HUES48 (cell line): ENCODE data around the gene MAP3K13.

Experiments
- H3K27ac ChIP-seq: one replicate; pipeline ENCODE4 v1.7.0; 2013; ENCODE audit warnings: low read depth, low read length, inconsistent platforms
- H3K27me3 ChIP-seq: 2 replicates; pipeline ENCODE4 v1.6.1; 2013; ENCODE audit warnings: mild to moderate bottlenecking, low read length; ENCODE audit not compliant: control insufficient read depth, insufficient read depth
- H3K36me3 ChIP-seq: 2 replicates; pipeline ENCODE4 v1.6.1; 2013; ENCODE audit warnings: low read length; ENCODE audit not compliant: control insufficient read depth, insufficient read depth
- H3K4me1 ChIP-seq: 2 replicates; pipeline ENCODE4 v1.6.1; 2013; ENCODE audit warnings: mild to moderate bottlenecking, low read length; ENCODE audit not compliant: control insufficient read depth, insufficient read depth
- H3K4me3 ChIP-seq: 2 replicates; pipeline ENCODE4 v1.5.1; 2013; ENCODE audit warnings: mild to moderate bottlenecking, low read depth, low read length
- H3K9ac ChIP-seq: 2 replicates; pipeline ENCODE4 v1.6.1; 2013; ENCODE audit warnings: mild to moderate bottlenecking, low read depth, low read length, moderate library complexity
- H3K9me3 ChIP-seq: 2 replicates; pipeline ENCODE4 v1.6.1; 2013; ENCODE audit warnings: low read length; ENCODE audit not compliant: control insufficient read depth, insufficient read depth

MAP3K13 gene

DNA sequence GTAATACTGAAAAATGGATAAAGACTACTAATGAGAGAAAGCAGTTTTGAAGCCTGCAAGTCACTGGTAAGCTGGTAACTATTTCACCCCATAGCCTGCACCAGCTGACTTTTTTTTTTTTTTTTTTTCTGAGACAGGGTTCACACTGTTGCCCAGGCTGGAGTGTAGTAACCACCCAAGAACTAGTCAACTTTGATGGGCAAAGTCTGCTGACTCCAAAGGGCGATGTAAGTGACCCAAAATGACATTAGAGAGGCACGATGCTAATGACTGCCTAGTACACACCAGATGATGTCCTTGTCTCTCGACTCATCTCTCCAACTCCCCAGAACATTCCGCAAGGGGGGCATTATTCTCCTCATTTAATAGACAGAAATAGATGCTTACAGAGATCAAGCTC, 148.8 kb downstream of the MAP3K13 start:
- H3K4me1 ChIP-seq: no peaks in the 10 kb centered on the region
- no peaks in the 10 kb centered on the region for H3K36me3 ChIP-seq
- no peaks in the 10 kb centered on the region for H3K27me3 ChIP-seq
- no peak overlapping the region for H3K4me3 ChIP-seq
- H3K9me3 ChIP-seq: no peaks in the 10 kb centered on the region
- no peak overlapping the region for H3K27ac ChIP-seq
- H3K9ac ChIP-seq: no peak overlapping the region

DNA sequence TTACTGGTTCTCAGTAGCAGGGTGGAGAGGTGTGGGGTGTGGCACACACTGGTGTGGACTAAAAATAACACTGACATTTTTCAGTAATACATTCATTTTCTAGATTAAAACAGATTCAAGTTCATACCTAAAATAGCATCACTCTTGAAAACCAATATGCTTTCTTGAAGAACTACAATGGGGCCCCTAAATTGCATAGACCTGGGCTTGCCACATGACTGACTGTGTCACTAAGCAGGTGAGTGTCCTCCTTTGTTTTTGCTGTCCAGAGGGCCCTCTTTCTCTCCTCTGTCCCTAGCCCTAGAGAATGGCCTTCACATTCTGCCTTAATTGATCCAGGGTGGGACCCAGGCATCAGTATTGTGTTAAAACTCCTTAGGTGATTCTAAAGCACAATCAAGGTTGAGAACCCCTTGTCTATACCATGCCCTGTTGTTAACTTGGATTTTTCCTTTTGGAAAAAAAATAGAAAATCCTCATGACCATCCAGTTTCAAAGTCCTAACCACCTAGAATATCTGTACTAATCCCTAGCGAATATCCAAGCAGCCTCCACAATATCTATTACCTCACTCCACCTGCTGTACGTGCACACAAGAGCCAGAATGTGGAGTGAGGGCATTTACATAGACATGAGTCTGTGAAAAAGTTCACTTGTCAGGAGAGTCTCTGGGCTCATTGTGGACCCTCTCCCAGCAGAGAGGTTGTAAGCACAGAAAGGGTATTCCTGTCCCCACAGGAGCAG, 154.6 kb downstream of the MAP3K13 start:
- H3K4me1 ChIP-seq: no peaks in the 10 kb centered on the region
- no peak overlapping the region for H3K9ac ChIP-seq
- no peaks in the 10 kb centered on the region for H3K36me3 ChIP-seq
- no peaks in the 10 kb centered on the region for H3K9me3 ChIP-seq
- H3K27ac ChIP-seq: no peak overlapping the region
- no peaks in the 10 kb centered on the region for H3K27me3 ChIP-seq
- H3K4me3 ChIP-seq: no peak overlapping the region

DNA sequence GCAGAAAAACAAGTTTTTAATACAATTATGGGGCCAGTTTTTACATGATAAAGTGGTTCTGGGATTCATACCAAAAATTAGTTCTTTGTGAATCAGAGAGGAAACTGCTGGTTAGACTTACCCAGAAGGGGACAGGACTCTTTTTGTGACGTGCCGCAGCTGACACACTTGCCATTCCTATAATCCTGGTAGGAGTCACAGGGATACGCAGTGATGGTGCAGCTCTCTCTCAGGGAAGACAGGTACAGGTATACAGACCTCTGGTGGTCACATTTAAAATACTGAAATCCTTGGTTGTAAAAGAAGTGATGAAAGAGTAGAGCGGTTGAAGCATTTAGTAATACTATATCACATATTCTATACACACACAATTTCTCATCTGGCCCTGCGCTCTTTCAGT, 156.1 kb downstream of the MAP3K13 start:
- Histone ChIP-seq H3K27ac (no peak overlapping the region), H3K27me3 (no peaks in the 10 kb centered on the region), H3K4me1 (no peaks in the 10 kb centered on the region), H3K9ac (no peak overlapping the region), H3K9me3 (no peaks in the 10 kb centered on the region), H3K36me3 (no peaks in the 10 kb centered on the region), H3K4me3 (no peak overlapping the region)

DNA sequence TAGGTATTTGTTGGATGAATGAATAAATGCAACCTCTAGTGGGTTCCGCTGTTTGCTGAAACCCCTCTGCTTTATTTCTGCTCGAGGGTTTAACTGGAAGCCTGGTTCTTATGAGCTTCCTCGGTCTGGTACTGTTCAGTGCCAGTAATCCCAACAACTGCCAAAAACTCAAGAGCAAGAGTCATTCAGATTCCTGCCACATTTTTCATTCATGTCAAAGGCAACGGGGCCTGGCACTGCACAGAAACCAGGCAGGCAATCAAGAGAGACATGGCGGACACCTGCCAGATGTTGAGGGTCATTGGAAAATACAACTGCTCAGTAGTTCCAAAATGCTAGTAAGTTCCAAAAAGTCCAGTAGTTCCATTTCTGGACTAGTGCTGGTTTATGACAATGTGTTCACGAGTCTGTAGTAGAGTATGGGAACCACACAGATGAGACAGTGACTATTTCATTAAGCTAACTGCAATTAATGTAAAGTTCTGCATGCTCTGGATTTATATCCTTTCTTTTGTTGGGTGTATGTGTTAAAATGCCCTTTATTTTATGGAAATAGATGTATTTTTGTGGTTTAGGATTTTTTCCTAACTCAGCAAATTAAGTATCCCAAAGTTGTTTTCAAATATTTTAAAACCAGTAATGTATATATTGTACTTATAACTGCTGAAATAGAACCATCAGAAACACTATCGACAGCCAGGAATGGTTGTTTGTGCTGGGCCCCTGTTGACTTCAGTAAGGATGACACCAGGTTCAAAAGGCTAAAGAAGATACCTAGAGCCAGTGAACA, 158.6 kb downstream of the MAP3K13 start:
- H3K9me3 ChIP-seq: no peaks in the 10 kb centered on the region
- H3K27me3 ChIP-seq: no peaks in the 10 kb centered on the region
- no peaks in the 10 kb centered on the region for H3K4me1 ChIP-seq
- H3K4me3 ChIP-seq: no peak overlapping the region
- no peak overlapping the region for H3K9ac ChIP-seq
- H3K36me3 ChIP-seq: no peaks in the 10 kb centered on the region
- H3K27ac ChIP-seq: no peak overlapping the region

DNA sequence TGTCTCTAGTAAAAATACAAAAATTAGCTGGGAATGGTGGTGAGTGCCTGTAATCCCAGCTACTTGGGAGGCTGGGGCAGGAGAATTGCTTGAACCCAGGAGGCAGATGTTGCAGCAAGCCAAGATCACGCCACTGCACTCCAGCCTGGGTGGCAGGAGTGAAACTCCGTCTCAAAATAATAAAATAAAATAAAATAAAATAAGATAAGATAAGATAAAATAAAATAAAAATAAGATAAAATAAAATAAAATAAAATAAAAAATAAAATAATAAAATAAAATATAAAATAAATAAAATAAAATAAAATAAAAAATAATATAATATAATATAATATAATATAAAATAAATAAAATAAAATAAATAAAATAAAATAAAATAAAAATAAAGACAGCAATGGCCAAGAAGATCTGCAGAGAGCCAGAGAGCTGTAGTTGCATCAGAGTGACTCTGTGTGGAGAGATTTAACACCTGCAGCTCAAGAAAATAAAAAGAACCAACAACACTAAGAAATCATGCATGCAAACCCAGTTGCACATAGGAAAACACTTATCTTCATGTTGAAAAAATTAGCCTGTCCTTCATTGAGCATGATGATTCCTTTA, 163.5 kb downstream of the MAP3K13 start:
- H3K4me3 ChIP-seq: no peak overlapping the region
- no peak overlapping the region for H3K27ac ChIP-seq
- H3K4me1 ChIP-seq: no peaks in the 10 kb centered on the region
- no peak overlapping the region for H3K9ac ChIP-seq
- no peaks in the 10 kb centered on the region for H3K36me3 ChIP-seq
- H3K9me3 ChIP-seq: no peaks in the 10 kb centered on the region
- H3K27me3 ChIP-seq: no peaks in the 10 kb centered on the region

DNA sequence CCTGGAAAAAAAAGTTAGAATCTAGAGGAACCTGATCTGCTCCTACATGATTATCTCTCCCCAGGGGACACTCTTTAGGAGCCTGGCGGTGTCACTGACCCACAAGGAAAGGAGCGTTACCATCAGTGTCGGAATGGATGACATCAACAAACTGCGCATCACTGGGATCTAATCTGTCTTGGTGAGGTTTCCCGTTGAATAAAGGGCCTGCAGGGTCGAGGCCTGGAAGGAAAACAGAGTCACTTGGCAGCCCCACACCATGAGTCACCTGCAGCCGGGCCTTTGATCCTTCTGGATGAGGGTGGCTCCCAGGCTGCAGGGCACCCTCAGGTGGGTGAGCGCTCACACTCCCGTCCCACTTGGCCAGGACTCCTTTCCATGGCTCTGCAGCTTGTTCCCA, 164.4 kb downstream of the MAP3K13 start:
- no peak overlapping the region for H3K4me3 ChIP-seq
- H3K9ac ChIP-seq: no peak overlapping the region
- H3K27me3 ChIP-seq: no peaks in the 10 kb centered on the region
- H3K36me3 ChIP-seq: no peaks in the 10 kb centered on the region
- H3K4me1 ChIP-seq: no peaks in the 10 kb centered on the region
- no peak overlapping the region for H3K27ac ChIP-seq
- H3K9me3 ChIP-seq: no peaks in the 10 kb centered on the region

DNA sequence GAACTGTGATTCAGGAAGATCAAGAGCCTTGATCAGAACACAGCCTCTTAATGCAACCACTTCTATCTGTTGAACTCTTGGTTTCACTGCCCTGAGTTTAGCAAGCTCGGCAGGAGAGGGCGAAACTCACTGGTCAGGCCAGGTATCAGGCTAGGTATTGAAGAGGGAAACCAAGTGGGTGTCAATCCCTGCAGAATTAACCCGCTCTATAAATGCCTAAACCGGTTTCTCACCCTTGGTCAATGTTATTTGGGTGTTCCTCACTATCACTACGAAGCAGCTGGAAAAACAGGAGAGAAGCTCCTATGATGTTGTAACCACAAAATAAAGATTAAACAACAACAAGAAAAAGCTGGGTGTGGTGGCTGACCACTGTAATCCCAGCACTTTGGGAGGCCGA, 165.6 kb downstream of the MAP3K13 start:
- Histone ChIP-seq H3K27ac (no peak overlapping the region), H3K36me3 (no peaks in the 10 kb centered on the region)

DNA sequence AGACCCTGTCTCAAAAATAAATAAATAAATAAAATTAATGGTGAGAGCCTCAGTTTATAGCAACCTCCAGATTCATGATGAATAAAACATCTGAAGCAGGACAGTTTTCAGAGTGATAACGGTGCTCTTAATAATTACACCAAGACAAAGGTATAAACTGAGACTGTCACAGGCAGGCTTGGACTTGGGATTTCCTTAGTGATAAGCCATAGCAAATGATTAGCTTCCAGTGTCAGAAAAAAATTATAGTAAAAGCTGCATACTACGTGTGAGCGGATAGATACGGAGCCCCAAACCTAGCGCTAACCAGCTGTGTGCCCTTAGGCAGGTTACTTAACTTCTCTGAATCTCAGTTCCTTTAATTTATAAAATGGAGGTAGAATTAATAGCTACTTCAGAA, 167.9 kb downstream of the MAP3K13 start:
- no peaks in the 10 kb centered on the region for H3K36me3 ChIP-seq
- no peaks in the 10 kb centered on the region for H3K4me1 ChIP-seq
- no peak overlapping the region for H3K9ac ChIP-seq
- no peak overlapping the region for H3K27ac ChIP-seq
- H3K27me3 ChIP-seq: no peaks in the 10 kb centered on the region
- no peak overlapping the region for H3K4me3 ChIP-seq
- no peaks in the 10 kb centered on the region for H3K9me3 ChIP-seq

More for the DNA sequence above, 165.6 kb downstream of the MAP3K13 start:
- Histone ChIP-seq H3K9ac (no peak overlapping the region), H3K27me3 (no peaks in the 10 kb centered on the region), H3K4me3 (no peak overlapping the region), H3K9me3 (no peaks in the 10 kb centered on the region), H3K4me1 (no peaks in the 10 kb centered on the region)

DNA sequence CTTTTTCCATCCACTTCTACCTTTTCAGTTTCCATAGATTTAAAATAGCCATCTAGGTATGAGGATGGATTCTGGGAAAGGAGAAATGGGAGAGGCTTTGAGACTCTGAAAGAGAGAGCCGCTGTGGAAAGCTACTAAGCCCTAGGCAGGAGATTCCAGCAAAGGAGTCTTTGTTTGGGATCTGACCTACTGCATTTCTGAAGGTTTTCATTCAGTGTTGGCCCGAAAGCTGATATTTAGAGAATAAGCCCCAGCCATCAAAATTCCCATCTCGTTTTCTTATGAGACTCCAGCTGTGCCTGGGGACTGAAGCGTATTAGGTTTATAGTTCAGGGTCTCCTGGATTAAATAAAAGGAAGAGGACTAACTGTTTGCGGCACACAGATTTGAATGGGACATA, 170.0 kb downstream of the MAP3K13 start:
- Histone ChIP-seq H3K9ac (no peak overlapping the region), H3K27me3 (no peaks in the 10 kb centered on the region), H3K36me3 (no peaks in the 10 kb centered on the region), H3K4me1 (no peaks in the 10 kb centered on the region), H3K27ac (no peak overlapping the region), H3K4me3 (no peak overlapping the region), H3K9me3 (no peaks in the 10 kb centered on the region)

DNA sequence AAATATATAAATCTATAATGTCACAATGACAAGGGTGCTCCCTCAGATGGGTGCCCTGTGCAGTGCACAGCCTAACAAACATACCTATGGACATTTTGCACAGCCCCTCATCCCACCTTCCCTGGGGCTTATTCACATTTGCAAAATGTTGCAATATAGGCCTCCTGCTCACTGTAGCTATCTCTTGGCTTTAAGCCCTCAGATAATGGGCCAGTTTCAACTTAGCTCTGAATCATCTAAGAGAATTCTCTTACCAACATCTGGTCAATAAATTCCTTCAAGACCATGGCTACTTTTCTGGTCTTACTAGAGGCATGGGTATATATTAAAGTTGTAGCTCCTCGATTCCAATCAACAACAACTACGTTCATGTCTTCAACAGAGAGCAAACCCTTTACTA, 171.6 kb downstream of the MAP3K13 start:
- Histone ChIP-seq H3K9ac (no peak overlapping the region), H3K27ac (no peak overlapping the region), H3K9me3 (no peaks in the 10 kb centered on the region), H3K4me3 (no peak overlapping the region), H3K36me3 (no peaks in the 10 kb centered on the region), H3K27me3 (no peaks in the 10 kb centered on the region), H3K4me1 (no peaks in the 10 kb centered on the region)

DNA sequence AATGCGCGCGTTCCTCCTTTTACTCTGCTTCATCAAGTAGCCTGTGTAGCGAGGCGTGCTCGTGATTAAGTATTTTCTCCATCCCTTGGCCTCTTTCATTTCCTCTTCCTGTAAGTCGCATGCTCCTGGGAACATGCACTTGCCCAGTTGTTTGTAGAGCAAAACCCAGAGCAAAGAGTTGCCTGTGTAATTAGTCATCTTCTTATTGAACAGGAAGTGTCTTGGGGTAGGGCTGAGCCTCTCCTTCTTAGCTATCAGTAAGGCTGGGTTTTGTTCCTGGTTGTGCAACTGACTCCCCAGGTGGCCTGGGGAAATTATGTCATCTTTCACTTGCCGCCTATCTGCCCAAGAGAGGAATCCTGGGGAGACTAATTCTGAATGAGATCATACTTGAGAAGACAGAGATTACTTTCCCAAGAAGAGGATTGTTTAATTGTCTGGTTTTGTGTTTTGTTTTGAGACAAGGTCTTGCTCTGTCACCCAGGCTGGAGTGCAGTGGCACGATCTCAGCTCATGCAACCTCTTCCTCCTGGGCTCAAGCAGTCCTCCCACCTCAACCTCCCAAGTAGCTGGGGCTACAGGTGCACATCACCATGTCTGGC, 174.5 kb downstream of the MAP3K13 start:
- Histone ChIP-seq H3K36me3 (no peaks in the 10 kb centered on the region), H3K4me3 (no peak overlapping the region), H3K9ac (no peak overlapping the region), H3K9me3 (no peaks in the 10 kb centered on the region), H3K4me1 (no peaks in the 10 kb centered on the region), H3K27ac (no peak overlapping the region), H3K27me3 (no peaks in the 10 kb centered on the region)
